ENCODE results near the gene TMED4.

GRCh38 chr7:44574287-44574872 is 7.7 kb downstream of the TMED4 start:
- no peak for TF ChIP-seq POLR2AphosphoS5 (IDR thresholded peaks at IDR 0.05; ENCODE audit: borderline replicate concordance, low read depth, low read length)
- TF ChIP-seq EZH2 (IDR thresholded peaks at IDR 0.05) = no peak
